ENCODE measurements around the gene TPCN2. TPM values are rescaled to one million over a fixed set of nuclear protein-coding genes. Genes with fewer than 3 reads are reported as not detected.

Gene TPCN2
- total RNA-seq, 1 donor from 2014 or later, result 4.5 TPM

DNA sequence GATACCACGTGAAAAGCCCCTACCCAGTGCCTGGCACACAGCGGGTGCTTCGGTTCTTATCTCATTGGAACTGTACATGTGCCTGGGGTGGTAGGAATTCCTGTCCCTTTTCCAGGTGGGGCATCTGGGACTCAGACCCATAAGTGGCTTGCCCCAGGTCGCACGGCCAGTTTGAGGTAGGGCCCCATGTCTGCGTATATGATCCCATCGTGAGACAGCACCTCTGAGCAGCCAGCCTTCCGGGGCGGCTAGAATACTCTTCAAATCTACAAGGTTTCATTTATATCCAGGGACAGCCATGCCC, 73.5 kb downstream of the TPCN2 start:
- peak; percentile 20 for DNase-seq (ENCODE audit: low read depth)
- Histone ChIP-seq H3K36me3 (ENCODE audit: control insufficient read depth, insufficient read depth, low read length) (no peaks in the 10 kb centered on the region), H3K27me3 (ENCODE audit: control insufficient read depth, insufficient read depth, low read length) (no peaks in the 10 kb centered on the region), H3K4me3 (ENCODE audit: low read depth, low read length) (no peak overlapping the region)
- FAIRE-seq, result no peak
- TF ChIP-seq, protein P1, sequence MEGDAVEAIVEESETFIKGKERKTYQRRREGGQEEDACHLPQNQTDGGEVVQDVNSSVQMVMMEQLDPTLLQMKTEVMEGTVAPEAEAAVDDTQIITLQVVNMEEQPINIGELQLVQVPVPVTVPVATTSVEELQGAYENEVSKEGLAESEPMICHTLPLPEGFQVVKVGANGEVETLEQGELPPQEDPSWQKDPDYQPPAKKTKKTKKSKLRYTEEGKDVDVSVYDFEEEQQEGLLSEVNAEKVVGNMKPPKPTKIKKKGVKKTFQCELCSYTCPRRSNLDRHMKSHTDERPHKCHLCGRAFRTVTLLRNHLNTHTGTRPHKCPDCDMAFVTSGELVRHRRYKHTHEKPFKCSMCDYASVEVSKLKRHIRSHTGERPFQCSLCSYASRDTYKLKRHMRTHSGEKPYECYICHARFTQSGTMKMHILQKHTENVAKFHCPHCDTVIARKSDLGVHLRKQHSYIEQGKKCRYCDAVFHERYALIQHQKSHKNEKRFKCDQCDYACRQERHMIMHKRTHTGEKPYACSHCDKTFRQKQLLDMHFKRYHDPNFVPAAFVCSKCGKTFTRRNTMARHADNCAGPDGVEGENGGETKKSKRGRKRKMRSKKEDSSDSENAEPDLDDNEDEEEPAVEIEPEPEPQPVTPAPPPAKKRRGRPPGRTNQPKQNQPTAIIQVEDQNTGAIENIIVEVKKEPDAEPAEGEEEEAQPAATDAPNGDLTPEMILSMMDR (IDR thresholded peaks at IDR 0.05; ENCODE audit: insufficient read depth, low read length, severe bottlenecking), result no peak

DNA sequence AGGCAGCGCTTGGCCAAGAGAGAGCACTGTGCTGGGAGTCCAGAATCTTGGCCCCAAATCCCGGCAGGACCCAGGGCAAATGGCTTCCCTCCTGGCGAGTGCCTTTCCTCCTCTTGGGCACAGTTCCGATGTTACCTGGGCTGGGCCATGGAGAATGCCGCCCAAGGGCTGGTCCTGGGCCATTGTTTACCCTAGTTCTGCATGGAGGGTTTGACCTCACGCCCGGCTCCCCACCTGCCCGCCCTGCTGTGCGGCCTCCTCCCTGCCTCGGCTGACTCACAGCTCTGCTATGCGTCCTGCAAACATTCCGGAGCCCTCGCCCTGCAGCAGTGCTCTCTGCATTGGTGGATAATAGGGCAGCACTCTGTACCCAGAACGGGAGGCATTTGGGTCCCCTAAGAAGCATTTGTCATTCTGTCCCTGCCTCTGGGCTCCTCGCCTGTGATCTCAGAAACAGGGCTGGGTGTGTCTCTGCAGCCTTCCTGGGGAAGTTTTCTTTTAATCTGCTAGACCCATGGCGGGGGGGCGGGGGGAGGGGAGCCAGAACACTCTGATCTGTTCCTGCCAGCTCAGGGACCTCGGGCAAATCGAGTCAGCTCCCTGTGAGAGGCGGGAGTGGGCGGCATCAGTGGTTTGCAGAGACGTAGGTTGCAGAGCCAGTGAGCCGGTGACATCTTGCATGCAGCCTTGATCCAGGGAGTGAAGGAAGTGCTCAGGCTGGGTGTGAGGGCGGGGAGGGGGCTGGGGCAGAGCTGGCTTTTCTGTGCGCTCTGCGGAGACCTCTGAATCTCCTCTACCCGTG, 74.1 kb downstream of the TPCN2 start:
- Histone ChIP-seq H3K36me3 (ENCODE audit: control insufficient read depth, insufficient read depth, low read length) (no peaks in the 10 kb centered on the region), H3K4me3 (ENCODE audit: low read depth, low read length) (no peak overlapping the region), H3K27me3 (ENCODE audit: control insufficient read depth, insufficient read depth, low read length) (no peaks in the 10 kb centered on the region)
- FAIRE-seq (peak; percentile 93), DNase-seq (ENCODE audit: low read depth) (peak; percentile 85)
- TF ChIP-seq, protein P1 (IDR thresholded peaks at IDR 0.05; ENCODE audit: insufficient read depth, low read length, severe bottlenecking), result no peak

DNA sequence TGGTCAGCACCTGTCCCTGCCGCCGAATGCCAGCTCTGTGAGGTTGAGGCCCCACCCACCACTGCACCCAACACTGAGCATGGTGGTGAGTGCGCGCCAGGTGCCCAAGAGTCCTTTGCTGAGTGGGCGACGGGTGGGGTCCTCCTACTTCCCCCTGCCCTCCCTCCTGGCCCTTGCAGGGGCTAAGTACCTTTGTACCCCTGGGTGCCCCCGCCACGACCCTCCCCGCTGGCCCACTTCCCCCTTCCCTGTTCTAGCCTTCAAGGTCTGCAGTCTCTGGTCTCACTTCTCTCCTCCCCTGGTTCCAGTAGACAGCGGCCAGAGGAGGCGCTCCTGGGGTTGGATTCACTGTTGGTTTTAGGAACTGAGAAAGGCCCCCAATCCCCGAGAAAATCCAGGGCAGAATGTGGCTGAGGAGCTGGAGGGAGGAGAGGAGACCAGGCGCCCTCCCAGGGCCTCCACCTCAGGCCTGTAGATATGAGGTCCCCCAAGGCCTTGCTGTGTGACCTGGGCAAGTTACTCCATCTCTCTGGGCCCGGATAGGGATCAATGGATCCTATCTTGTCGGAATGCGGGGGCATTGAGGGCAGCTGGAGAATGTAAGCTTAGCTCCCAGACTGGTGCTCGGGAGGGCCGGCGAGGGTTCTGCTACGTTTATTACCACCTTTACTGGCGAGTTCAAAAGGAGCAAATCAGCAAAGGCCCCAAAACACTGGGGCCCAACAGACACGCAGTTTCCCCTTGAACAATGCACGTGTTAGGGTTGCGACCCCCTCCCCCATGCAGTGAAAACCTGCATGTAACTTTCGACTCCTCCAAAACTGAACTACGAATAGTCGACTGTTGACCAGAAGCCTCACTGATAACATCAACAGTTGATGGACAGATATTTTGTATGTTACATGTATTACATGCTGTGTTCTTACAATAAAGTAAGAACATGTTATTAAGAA, 75.1 kb downstream of the TPCN2 start:
- no peaks in the 10 kb centered on the region for H3K36me3 ChIP-seq (ENCODE audit: control insufficient read depth, insufficient read depth, low read length)
- TF ChIP-seq, protein P1 (IDR thresholded peaks at IDR 0.05; ENCODE audit: insufficient read depth, low read length, severe bottlenecking), result peak; percentile 8
- no peaks in the 10 kb centered on the region for H3K27me3 ChIP-seq (ENCODE audit: control insufficient read depth, insufficient read depth, low read length)
- DNase-seq (ENCODE audit: low read depth), result no peak
- H3K4me3 ChIP-seq (ENCODE audit: low read depth, low read length), result no peak overlapping the region
- no peak for FAIRE-seq

DNA sequence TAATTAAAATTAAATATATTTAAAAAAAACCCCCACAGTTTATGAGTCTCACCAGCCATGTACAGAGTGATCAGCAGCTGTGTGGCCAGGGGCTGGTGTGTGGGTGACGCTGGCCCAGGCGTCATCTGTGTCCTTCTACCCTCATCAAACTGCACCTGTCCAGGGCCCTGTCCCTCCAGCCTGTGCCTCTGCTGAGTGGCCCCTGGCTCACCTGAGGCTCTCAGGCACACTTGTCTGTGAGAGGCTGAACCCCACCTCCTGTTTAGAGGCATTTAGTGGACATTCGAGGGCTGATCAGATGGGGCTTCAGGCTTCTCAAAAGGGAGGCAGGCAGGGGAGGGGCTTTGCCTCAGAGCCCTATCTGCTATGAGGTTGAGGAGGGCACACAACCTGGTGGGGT, 77.1 kb downstream of the TPCN2 start:
- no peaks in the 10 kb centered on the region for H3K27me3 ChIP-seq (ENCODE audit: control insufficient read depth, insufficient read depth, low read length)

DNA sequence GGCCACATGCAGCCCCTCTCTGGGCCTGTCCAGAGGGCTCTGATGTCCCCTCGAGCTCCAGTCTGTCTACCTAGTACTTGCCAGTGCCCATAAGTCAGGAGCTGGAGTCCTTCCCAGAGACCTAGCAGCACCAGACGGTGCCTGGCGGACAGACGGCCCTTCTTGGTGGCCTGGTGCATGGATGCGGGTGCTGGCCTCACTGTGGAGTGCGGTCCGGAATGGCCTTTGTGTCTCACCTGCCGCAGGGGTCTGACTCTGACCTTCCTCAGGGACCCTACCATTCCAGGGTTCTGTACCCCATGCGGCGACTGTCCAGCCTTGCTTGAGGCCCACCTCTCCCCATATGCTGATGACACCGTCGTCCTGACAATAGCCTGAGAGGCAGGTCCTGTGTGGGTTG, 77.6 kb downstream of the TPCN2 start:
- DNase-seq (ENCODE audit: low read depth) (no peak), FAIRE-seq (no peak)
- TF ChIP-seq, protein P1 (IDR thresholded peaks at IDR 0.05; ENCODE audit: insufficient read depth, low read length, severe bottlenecking), result no peak
- Histone ChIP-seq H3K27me3 (ENCODE audit: control insufficient read depth, insufficient read depth, low read length) (no peaks in the 10 kb centered on the region), H3K36me3 (ENCODE audit: control insufficient read depth, insufficient read depth, low read length) (no peaks in the 10 kb centered on the region), H3K4me3 (ENCODE audit: low read depth, low read length) (no peak overlapping the region)

More for the DNA sequence above, 77.1 kb downstream of the TPCN2 start:
- FAIRE-seq, result no peak
- TF ChIP-seq, protein P1 (IDR thresholded peaks at IDR 0.05; ENCODE audit: insufficient read depth, low read length, severe bottlenecking), result no peak
- DNase-seq (ENCODE audit: low read depth), result no peak
- no peaks in the 10 kb centered on the region for H3K36me3 ChIP-seq (ENCODE audit: control insufficient read depth, insufficient read depth, low read length)
- H3K4me3 ChIP-seq (ENCODE audit: low read depth, low read length), result no peak overlapping the region

Data from bronchial epithelial cell (primary cell).